OCI-M2 (cell line): Measurements from ENCODE around the gene EVX1.

Experiments
- DNase-seq: peaks from one replicate; lab custom pipeline; 2025; ENCODE audit not compliant: unreplicated experiment; lab: John Stamatoyannopoulos, UW

EVX1 gene

DNA sequence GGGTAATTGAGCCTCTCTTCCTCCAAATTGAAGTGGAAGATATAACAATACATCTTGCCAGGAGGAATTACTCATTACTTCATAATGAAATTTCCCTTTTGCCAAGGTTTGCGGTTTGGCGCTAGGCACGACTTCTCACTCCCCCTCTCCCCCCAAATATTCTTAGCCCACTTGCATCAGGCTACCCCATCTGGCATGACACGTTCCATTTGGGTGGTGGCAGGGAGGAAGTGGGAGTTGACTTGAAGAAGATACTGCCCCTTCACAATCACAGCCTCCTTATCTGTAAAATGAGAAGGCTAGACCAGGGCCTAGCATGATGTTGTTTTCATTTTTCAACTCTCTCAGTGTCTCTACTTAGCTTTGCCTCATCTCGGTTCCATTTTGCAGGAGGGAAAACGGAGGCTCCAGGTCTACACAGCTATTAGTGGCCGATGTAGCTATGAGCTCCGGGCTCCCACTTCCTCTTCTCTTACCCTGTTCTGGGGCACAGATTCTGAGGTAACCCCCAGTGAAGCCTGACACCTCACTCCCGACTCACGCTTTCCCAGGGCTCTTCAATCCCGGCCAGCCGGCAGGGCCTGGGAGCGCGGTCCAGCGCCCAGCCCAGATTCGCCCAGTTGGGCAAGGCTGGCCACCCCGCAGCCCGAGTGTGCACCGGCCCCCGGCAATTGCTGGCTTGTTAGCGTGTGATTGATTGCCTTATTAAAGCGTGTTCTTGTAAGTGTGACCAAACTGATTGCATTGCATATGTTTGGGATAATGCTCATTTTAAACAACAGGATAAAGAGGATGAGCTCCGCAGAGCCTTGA lies 6.5 kb downstream of the EVX1 start:
- no peak for DNase-seq

DNA sequence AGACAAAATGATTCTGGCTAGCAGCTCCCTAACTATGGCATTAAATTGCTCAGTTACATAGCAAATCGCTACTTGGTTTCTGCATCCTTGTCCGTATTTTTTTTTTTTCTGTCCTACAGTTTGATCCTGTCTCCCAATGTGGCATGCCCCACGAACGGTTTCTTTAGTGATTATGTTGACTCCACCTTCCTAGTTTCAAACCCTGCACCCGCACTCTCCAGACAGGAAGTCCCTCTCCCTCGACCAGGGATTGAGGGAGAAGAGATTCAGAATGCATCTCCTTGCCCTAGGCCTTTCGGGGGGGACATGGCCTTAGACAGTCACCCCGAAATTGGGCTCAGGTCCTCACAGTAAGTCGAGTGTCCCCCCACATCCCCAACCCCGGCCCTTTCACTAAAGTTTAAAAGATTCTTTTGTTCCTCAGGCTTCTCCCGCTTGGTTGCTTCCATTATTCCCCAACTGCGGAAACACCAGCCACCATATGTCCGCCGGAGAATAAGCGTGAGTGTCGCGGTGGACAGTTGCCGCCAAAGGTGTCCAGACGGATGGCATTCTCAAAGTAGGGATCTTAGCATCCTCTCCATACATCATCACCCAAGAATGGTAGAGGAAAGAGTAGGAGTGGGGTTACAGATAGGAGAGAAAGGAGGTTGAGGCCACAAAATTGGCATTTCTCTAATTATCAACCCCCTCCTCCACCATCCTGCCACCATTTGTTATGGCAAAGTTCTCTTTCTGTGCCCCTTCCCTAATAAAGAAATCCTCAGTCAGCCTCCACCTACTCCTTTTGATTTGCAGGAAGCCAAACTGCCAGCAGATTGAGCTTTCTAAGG lies 7.3 kb downstream of the EVX1 start:
- no peak for DNase-seq

DNA sequence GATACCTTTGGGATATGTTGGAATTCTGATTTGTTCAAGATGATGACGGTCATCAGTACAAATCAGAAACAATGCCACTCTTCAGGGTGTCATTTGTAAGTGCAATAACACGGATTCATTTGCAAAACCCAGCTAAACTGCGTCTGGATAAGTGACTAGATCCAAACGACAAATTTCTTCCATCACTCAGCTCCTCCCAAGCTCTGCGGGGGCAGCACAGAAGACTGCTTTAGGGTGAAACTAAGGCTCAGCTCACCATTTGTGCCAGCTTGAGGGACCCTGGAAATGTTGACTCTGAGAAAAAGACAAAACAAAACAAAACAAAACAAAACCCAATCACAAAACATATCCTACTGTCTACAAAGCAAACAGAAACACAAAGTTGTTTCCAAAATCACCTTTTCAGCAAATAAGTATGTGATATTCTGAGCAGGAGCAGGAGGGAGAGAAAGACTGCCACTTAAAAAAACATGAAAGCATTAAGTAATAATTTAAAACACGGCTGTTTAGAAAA lies 8.0 kb downstream of the EVX1 start:
- DNase-seq: no peak

DNA sequence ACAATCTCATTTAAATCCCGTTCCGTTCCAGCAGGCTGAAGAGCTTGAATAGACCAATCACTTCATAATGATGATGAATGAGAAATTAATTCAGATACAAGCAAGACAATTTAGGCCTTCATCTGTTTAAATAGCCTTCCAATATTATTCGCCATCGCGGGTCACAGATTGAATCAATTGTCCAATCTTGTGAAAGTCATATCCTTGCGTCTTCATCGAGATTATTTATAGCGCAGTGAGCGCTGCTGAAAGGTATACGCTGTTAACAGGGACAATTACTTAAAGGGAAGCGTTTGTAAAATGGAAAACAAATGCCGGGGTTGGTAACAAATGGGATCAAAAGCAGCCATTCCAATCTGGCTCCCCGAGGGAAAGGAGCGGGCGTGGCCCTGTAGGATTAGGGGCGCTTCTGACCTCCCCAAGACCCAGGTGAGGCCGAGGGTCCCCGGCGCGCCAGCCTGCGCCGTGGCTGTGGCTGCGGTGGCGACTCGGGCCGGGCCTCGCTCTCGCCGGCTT lies 8.6 kb downstream of the EVX1 start:
- DNase-seq: no peak

DNA sequence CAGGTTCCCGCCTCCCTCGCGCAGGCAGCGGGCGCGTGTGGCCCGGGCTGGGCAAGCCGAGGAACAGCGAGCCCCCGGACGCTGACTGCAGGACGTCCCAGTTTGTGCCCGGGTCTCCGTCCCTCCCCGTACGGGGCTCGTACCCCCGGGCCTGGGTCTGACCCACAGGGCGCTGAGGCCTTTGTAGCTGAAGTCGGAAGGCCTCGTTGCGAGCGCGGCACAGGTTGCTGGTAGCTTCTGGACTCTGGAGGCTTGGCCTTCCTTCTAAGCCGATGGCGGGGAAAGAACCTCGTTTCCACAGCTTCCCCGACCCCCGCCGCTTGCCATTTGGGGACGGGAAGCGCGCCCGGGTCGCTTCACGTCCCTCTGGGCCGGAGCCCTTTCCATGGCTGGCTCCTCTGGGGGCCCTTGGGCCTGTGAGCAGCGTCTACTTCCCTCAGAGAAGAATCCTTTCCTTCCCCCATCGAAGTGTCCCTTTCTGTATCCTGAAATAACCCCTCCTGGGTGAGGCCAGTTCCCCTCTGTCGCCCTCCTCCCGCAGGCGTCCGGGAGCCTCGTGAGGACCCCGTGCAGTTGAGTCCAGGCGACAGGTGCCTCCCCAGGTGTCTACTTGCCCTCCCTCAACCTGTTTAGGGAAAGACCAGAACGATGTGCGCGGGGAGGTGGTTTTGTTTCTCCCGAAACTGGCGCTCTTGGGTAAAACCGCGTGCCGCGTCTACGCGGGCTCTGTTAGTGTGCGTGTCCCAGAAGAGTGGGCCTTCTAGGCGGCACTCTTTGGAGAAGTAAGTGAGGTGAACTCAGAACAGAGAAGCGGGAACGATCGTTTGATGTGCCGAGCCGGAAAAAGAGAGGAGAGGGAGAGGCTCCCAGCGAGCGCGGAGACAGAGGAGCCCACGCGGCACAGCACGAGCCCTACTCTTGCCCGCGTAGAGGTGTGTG lies 9.3 kb downstream of the EVX1 start:
- DNase-seq: no peak

DNA sequence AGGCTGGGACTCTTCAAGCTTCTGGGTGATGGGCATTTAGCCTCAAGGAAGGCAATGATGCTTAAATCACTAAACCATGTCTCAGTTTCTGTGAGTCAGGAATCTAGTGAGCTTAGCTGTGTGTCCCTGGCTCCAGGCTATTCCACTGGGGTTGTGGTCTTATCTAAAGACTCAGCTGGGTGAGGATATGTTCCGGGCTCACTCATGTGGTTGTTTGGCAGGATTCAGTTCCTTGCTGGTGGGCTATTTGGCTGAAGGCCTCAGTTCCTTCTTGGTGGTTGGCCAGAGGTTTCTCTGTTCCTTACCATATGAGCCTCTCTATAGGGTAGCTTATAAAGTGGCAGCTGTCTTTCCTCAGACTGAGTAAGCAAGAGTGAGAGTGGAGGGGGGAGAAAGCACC lies 12.0 kb downstream of the EVX1 start:
- no peak for DNase-seq

DNA sequence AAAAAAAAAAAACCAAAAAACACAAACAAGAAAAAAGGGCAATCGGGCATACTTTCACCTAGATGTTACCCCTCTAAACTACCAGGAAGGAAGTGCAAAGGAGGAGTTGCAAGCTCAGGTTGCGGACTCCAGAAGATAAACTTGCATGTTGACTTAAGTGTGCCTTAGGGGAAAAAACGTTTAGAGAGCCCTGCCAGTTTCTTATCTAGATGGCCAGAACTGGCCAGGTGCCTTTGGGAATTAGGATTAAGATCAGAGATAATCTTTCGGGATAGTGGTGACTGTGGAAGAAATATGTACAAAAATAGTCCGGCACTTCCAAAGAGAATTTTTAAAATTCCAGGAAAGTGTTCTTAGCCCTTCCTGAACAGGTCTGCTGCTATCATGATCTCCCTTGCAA lies 17.6 kb downstream of the EVX1 start:
- no peak for DNase-seq

DNA sequence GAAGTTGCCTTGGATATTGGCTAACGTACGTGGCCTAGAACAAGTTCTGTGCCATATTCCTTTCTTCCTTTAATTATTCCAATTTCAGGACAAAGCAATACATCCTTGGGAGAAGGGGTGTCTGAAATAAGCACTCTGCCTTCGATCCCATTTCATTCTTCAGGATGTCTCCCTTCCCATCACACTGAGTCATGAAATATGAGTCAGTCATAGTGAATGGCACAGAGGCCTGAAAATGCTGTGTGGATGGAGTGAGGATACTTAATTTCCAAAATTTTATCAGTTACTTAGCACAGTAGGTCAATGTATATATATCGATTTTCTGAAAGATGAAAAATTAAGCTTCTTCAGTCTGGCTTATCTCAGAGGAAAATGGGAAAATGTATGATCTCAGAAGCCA lies 19.5 kb downstream of the EVX1 start:
- no peak for DNase-seq

DNA sequence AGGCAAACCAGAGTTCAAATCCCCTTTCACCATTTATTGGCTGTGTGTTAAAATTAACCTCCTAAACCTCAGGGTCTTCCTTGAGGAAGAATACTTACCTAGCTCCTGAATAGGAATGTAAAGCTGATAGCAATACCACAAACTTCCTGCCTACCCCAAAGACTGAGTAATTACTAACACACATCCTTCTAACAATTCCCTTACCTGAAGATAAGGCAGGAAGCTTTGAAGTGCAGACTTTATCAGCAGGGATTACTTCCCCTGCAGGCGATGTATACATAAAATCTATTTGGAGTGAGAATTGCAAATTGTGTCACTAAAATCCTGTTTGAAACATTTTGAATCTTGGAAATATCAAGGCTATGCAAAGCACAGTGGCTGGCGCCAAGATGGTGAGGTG lies 21.2 kb downstream of the EVX1 start:
- no peak for DNase-seq

DNA sequence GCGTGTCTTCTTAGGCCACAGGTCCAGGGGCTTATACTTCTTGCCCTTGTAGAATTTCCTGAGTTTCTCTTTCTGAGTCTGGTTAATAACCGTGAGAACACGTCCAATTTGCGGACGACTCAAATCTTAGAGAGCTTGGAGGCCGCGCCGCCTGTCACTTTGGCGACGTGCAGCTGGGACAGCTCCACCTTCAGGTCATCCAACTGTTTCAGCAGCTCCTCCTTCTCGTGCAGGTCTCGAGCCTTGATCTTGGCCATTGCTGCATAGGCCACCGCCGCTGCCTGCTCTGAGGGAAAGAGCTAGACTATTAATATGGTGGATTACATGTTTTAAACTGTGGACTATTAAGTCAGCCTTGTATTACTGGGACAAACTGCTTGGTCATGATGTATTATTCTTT lies 26.9 kb downstream of the EVX1 start:
- DNase-seq: no peak

DNA sequence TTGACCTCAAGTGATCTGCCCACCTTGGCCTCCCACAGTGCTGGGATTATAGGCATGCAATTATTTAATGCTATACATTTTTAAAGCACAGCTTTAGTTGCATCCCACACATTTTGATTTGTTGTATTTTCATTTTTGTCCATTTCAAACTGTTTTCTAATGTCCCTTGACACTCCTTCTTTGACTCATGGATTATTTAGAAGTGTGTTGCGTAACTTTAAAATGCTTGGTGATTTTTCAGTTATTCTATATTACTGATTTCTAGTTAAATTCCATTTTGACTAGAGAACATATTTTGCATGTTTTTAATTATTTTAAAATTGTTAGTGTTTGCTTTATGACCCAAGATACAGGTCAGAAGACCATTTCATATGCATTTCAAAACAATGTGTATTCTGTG lies 28.8 kb downstream of the EVX1 start:
- no peak for DNase-seq

DNA sequence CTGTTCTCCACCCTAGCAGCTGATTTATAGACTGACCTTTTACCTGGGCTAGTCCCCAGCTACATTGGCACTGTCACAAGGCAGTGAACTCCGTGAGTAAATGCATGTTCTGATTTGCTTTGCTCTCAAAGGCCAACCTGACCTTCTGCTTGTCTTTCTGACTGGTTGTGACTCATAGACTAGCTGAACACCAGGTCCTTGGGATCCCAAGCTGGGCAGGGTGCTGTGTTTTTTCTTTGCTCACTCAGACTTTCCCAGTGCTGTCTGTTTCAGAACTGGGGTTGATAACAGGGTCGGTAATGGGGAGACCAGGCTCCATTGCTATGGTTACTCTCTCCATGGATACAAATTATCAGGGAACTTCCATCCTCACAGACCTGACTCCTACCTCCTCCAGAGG lies 35.0 kb downstream of the EVX1 start:
- no peak for DNase-seq

DNA sequence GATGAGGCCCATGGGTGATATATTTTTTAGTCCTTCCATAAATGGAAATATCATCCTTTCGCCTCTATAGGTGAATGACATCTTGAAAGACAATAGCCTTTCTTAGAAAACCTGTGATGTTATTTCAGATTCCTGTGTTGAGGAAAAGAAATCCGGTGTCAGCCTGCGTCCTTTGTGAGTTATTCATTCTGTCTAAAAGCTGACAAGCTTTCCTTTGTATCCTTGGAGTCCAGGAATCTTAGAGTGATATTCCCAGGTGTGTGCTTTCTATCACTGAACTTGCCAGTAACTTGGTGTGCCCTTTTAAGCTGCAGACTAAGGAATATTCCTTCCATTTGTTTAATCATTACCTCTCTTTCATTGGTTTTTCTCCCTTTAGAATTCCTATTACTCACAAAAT lies 41.0 kb downstream of the EVX1 start:
- no peak for DNase-seq

DNA sequence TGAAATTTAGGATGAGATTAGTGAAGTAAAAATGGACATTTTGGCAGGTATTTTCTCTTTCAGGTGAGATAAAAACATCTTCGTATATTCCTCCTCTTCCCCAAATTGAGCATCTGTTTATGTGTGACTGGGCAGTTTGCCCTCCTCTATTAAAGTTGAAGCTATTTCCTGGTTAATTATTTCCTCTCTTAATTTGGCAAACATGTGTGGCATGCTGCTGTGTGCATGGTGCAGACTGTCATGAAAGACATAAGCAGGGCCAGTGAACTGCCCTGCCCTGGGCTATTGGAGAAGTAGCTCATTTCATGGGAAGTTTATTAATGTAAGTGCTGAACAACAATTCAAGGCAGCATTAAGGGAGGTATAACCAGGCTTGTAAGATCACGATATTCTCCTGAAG lies 52.6 kb downstream of the EVX1 start:
- no peak for DNase-seq

DNA sequence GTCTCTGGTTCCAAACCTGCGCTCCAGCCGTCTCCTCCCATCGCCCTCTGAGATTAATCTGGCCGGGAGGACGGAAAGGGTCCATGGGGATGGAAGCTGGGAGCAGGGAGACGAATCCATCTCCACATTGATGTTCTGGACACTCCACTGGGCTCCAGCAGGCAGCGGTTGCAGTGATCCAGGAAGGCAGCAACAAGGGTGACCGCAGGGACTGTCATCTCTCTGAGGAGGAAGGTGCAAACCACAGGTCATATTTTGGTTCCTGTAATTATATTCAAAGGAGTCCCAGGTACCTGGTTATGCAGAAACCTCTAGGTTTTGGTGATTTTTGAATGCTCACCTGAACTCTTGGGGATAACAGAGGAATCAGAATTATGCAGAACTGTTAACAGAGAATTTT lies 54.8 kb downstream of the EVX1 start:
- no peak for DNase-seq
